Kidney epithelial cell (primary cell): ENCODE measurements around the gene CDC27. TPM values are rescaled to one million over a fixed set of nuclear protein-coding genes. Genes with fewer than 3 reads are reported as not detected.
A peak's percentile ranks its signal among the peaks of the same experiment; 100 is the strongest.

ENCODE experiments used
- DNase-seq: peaks from one replicate; pipeline ENCODE4 v3.0.0-alpha.2; 2010; ENCODE audit warnings: low read depth
- H3K27me3 ChIP-seq: 2 replicates; pipeline ENCODE4 v1.6.0; 2011; ENCODE audit warnings: low read length; ENCODE audit not compliant: control insufficient read depth, insufficient read depth
- H3K36me3 ChIP-seq: 2 replicates; pipeline ENCODE4 v1.5.1; 2011; ENCODE audit warnings: low read length; ENCODE audit not compliant: control insufficient read depth, insufficient read depth
- H3K4me3 ChIP-seq: 2 replicates; pipeline ENCODE4 v1.5.1; 2011; ENCODE audit warnings: low read depth, mild to moderate bottlenecking, control low read depth, low read length
- total RNA-seq: library from RNA; depleted of rRNA; stranded (reverse); fragments of >200 nt; gene quantifications from 2 replicates; pipeline ENCODE4 v1.2.3, GENCODE V29; 2015
- TF ChIP-seq, protein P1 (sequence below): IDR thresholded peaks from 2 replicates; pipeline ENCODE4 v1.5.1; 2011; ENCODE audit warnings: mild to moderate bottlenecking, moderate library complexity, low read length, control low read depth, inconsistent platforms; ENCODE audit not compliant: insufficient read depth, poor library complexity, severe bottlenecking

CDC27 gene
- total RNA-seq, 1 donor from 2014 or later = 62.7 TPM

DNA sequence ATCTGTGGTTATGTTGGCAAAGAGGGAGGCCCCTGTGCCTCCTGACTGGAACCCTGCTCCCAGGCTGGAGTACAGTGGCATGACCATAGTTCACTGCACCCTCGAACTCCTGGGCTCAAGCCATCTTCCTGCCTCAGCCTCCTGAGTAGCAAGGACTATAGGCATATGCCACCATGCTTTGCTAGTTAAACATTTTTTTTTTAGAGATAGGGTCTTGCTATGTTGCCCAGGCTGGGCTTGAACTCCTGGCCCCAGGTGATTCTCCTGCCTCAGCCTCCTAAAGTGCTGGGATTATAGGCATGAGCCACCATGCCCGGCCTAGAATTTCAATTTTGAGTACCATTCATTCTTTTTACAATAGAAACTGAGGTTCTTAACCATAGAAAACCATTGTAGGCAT, 43.4 kb upstream of the CDC27 start:
- H3K27me3 ChIP-seq = no peaks in the 10 kb centered on the region
- H3K36me3 ChIP-seq = peaks cover 1% of the 10 kb centered on the region
- no peak overlapping the region for H3K4me3 ChIP-seq
- DNase-seq = no peak
- TF ChIP-seq, protein P1, sequence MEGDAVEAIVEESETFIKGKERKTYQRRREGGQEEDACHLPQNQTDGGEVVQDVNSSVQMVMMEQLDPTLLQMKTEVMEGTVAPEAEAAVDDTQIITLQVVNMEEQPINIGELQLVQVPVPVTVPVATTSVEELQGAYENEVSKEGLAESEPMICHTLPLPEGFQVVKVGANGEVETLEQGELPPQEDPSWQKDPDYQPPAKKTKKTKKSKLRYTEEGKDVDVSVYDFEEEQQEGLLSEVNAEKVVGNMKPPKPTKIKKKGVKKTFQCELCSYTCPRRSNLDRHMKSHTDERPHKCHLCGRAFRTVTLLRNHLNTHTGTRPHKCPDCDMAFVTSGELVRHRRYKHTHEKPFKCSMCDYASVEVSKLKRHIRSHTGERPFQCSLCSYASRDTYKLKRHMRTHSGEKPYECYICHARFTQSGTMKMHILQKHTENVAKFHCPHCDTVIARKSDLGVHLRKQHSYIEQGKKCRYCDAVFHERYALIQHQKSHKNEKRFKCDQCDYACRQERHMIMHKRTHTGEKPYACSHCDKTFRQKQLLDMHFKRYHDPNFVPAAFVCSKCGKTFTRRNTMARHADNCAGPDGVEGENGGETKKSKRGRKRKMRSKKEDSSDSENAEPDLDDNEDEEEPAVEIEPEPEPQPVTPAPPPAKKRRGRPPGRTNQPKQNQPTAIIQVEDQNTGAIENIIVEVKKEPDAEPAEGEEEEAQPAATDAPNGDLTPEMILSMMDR = no peak

DNA sequence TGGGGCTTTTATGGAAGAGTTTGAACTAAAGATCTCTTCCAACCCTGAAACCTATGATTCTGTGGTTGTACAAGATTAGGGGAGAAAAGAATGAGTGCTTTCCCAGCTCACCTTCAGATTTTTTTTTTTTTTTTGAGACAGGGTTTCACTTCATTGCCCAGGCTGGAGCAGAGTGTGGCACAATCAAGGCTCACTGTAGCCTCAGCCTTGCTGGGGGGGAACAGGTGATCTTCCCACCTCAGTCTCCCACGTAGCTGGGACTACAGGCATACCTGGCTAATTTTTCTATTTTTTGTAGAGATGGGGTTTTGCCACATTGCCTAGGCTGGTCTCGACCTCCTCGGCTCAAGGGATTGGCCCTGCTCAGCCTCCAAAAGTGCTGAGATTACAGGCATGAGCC, 42.8 kb upstream of the CDC27 start:
- no peaks in the 10 kb centered on the region for H3K27me3 ChIP-seq
- peaks cover 1% of the 10 kb centered on the region for H3K36me3 ChIP-seq
- DNase-seq = no peak
- H3K4me3 ChIP-seq = no peak overlapping the region
- TF ChIP-seq, protein P1 = no peak

DNA sequence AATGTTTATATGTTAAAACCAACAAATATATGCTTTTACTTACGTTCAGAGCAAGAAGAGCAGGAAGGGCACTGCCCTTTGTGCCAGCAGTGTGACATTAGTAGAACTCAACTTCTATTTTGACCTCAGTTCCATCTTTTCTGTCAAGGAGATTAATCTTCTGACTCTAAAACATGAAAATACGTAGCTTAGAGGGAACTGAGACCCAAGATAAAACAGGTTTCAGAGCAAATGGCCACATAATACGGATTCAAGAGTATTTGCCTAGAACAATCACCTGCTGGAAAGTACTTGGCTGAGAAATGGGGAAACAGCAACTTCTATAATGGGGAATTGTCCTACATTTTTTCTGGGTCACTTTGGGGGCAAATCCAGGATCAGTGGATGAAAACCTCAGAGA, 42.2 kb upstream of the CDC27 start:
- peaks cover 1% of the 10 kb centered on the region for H3K36me3 ChIP-seq
- TF ChIP-seq, protein P1 = no peak
- no peaks in the 10 kb centered on the region for H3K27me3 ChIP-seq
- no peak overlapping the region for H3K4me3 ChIP-seq
- no peak for DNase-seq

DNA sequence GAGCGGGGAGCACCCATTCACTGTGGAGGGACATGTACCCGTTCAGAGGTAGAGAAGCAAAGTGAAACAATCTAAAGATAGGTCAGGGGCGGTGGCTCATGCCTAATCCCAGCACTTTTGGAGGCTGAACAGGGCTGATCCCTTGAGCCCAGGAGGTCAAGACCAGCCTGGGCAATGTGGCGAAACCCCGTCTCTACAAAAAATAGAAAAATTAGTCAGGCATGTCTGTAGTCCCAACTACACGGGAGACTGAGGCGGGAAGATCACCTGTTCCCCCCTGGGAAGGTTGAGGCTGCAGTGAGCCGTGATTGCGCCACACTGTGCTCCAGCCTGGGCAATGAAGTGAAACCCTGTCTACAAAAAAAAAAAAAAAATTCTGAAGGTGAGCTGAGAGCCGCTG, 41.8 kb upstream of the CDC27 start:
- Histone ChIP-seq H3K27me3 (no peaks in the 10 kb centered on the region), H3K4me3 (no peak overlapping the region), H3K36me3 (peaks cover 1% of the 10 kb centered on the region)
- DNase-seq = no peak
- TF ChIP-seq, protein P1 = no peak

DNA sequence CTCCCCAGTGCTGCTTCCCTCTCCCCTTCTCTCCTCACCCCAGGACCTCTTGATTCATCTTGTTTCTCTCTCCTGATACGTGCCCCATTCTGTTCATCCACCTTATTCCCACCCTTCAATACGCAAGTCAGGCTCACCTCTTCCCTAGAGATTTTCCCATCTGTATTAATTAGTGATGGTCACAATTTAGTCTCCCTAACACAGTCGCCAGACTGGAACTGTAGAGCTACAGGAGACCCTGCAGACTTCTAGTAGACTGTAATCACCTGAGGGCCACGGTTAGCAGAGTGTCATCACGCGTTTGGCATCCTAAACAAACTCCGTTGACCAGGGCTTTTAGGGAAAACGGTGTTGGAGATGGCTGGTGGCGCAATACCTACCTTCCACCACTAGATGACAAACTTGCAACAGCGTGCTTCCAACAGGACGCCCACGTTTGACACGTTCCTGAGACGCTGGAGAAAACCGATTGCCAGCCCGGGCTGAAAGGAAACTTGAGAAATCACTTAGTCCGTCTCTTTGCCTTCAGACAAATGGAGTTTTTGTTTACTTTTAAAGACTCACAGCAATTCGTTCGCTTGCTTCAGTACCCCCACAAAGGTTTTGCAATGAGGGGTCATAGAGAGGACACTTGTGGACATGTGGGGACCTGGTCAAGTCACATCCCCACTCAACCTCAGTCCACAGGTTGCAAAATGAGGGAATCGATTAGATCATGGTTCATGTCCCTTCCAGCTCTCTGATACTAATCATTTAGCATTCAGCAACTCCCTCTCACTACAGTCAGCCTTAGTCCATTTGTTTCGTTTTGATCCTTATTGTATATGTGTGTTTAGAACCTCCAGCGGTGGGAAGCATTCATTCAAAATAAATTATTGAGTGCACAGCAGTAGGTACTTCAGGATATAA, 40.7 kb upstream of the CDC27 start:
- Histone ChIP-seq H3K27me3 (no peaks in the 10 kb centered on the region), H3K36me3 (no peaks in the 10 kb centered on the region), H3K4me3 (no peak overlapping the region)
- peak; percentile 86 for DNase-seq
- TF ChIP-seq, protein P1 = peak; percentile 99

DNA sequence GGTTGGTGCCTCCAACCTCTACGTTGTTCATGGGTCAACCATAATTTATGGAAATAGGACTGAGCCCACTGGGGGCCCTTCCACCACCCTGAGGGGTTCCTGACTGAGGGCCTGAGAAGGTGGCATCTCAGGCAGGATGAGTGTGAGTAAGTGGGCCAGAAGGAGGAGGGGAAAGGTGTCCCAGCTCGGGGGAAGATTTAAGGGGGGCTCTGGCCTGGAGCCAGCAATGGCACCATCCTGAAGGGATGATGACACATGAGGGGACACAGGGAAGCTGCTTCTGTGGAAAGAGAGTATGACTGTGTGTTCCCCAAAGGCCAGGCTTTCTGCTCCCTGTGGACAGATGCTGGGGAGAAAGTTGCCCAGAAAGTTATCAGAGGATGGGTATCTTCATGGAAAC, 38.8 kb upstream of the CDC27 start:
- Histone ChIP-seq H3K4me3 (no peak overlapping the region), H3K36me3 (no peaks in the 10 kb centered on the region), H3K27me3 (no peaks in the 10 kb centered on the region)
- no peak for DNase-seq
- TF ChIP-seq, protein P1 = no peak
